ENCODE measurements around the gene FAM184A. TPM values are rescaled to one million over a fixed set of nuclear protein-coding genes. Genes with fewer than 3 reads are reported as not detected.
A peak's percentile ranks its signal among the peaks of the same experiment; 100 is the strongest.

FAM184A gene
- total and polyA plus RNA-seq, 9 of the 15 experiments (the other 6 are each of a cell fraction or from before 2014, with no cell fraction given): 6.4 to 18.7 (median 13.1) TPM

DNA sequence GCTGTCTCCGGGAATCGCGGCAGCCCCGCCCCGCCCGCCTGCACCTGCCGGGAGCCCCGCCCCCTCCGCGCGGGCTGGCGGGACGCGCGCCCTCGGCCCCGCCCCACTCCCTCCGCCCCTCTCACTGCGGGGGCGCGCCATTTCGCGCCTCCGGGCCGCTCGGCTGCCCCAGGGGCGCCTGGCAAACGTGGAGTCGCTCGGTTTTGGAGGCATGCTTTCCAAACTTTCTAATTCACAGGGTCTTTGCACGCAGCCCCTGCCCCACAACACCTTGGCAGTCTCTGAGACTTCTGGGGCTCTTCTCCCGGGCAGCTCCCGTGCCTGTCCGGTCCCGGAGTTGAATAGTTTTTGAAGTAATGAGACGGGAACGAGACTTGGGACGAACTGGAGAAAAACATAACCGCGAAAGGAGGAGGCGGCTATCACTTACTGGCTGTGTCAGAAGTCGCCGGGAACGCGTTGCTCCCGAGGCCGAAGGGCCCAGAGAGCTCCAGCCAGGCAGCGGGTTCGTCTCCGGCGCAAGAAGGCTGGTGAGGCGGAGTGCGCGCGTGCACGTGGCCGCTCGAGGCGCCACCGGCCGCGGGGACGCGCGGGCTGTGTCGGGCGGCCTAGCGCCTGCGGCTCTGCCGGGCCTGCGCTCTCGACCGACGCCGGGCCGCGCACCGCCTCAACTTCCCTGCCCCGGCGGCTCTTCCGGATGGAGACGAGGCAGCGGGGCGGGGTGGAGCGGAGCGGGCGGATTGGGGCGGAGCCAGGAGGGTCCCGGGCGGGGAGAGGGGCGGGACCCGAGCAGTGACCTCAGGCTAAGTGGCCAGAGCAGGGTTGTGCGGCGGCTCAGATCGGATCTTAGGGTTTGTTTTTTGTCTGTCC, 143.8 kb downstream of the FAM184A start, which contains the start of gene MCM9 (continued):
- TF ChIP-seq ZNF699 (CRISPR knock-in tag; IDR thresholded peaks at IDR 0.05; ENCODE audit: insufficient replicate concordance) (no peak), ZC3H8 (IDR thresholded peaks at IDR 0.05) (no peak), EZH2 (IDR thresholded peaks at IDR 0.05; ENCODE audit: borderline replicate concordance, low read depth, low read length) (no peak), STAT5A (IDR thresholded peaks at IDR 0.05; ENCODE audit: borderline replicate concordance, low read length) (no peak), ZBTB17 (CRISPR knock-in tag; IDR thresholded peaks at IDR 0.05) (0 out of 2 replicates have a peak, but pooled peaks have one; percentile 35), HLTF (IDR thresholded peaks at IDR 0.05) (0 out of 2 replicates have a peak, but pooled peaks have one; percentile 54), ETV5 (CRISPR knock-in tag; IDR thresholded peaks at IDR 0.05; ENCODE audit: low read depth) (no peak; the same call in 1 of the 2 replicates), ELF1 (tag; IDR thresholded peaks at IDR 0.05) (peak; percentile 72)
- TF ChIP-seq, protein P1, sequence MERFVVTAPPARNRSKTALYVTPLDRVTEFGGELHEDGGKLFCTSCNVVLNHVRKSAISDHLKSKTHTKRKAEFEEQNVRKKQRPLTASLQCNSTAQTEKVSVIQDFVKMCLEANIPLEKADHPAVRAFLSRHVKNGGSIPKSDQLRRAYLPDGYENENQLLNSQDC (CRISPR knock-in tag; IDR thresholded peaks at IDR 0.05): no peak
- TF ChIP-seq, protein P2, sequence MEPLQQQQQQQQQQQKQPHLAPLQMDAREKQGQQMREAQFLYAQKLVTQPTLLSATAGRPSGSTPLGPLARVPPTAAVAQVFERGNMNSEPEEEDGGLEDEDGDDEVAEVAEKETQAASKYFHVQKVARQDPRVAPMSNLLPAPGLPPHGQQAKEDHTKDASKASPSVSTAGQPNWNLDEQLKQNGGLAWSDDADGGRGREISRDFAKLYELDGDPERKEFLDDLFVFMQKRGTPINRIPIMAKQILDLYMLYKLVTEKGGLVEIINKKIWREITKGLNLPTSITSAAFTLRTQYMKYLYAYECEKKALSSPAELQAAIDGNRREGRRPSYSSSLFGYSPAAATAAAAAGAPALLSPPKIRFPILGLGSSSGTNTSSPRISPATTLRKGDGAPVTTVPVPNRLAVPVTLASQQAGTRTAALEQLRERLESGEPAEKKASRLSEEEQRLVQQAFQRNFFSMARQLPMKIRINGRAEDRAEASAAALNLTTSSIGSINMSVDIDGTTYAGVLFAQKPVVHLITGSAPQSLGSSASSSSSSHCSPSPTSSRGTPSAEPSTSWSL (CRISPR knock-in tag; IDR thresholded peaks at IDR 0.05; ENCODE audit: borderline replicate concordance): no peak
- TF ChIP-seq, protein P3, sequence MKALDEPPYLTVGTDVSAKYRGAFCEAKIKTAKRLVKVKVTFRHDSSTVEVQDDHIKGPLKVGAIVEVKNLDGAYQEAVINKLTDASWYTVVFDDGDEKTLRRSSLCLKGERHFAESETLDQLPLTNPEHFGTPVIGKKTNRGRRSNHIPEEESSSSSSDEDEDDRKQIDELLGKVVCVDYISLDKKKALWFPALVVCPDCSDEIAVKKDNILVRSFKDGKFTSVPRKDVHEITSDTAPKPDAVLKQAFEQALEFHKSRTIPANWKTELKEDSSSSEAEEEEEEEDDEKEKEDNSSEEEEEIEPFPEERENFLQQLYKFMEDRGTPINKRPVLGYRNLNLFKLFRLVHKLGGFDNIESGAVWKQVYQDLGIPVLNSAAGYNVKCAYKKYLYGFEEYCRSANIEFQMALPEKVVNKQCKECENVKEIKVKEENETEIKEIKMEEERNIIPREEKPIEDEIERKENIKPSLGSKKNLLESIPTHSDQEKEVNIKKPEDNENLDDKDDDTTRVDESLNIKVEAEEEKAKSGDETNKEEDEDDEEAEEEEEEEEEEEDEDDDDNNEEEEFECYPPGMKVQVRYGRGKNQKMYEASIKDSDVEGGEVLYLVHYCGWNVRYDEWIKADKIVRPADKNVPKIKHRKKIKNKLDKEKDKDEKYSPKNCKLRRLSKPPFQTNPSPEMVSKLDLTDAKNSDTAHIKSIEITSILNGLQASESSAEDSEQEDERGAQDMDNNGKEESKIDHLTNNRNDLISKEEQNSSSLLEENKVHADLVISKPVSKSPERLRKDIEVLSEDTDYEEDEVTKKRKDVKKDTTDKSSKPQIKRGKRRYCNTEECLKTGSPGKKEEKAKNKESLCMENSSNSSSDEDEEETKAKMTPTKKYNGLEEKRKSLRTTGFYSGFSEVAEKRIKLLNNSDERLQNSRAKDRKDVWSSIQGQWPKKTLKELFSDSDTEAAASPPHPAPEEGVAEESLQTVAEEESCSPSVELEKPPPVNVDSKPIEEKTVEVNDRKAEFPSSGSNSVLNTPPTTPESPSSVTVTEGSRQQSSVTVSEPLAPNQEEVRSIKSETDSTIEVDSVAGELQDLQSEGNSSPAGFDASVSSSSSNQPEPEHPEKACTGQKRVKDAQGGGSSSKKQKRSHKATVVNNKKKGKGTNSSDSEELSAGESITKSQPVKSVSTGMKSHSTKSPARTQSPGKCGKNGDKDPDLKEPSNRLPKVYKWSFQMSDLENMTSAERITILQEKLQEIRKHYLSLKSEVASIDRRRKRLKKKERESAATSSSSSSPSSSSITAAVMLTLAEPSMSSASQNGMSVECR (CRISPR knock-in tag; IDR thresholded peaks at IDR 0.05): peak; percentile 73; the same call in 1 of the 2 replicates
- TF ChIP-seq, protein P4, sequence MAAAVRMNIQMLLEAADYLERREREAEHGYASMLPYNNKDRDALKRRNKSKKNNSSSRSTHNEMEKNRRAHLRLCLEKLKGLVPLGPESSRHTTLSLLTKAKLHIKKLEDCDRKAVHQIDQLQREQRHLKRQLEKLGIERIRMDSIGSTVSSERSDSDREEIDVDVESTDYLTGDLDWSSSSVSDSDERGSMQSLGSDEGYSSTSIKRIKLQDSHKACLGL (CRISPR knock-in tag; IDR thresholded peaks at IDR 0.05; ENCODE audit: borderline replicate concordance, poor library complexity, severe bottlenecking): peak; percentile 38

Data from K562 (cell line).